Mammary epithelial cell (primary cell): Measurements from ENCODE around the gene SPINK5.

ENCODE experiments used
- CTCF ChIP-seq, 2 donors: IDR thresholded peaks in 1 of 2; conservative IDR thresholded peaks in 1 of 2; 2 replicates each; pipeline ENCODE4 v1.5.1; 2011 to 2012; ENCODE audit warnings: inconsistent platforms in 2 of 2, low read length in 2 of 2, mild to moderate bottlenecking in 2 of 2, control low read depth in 1 of 2, low read depth in 1 of 2; ENCODE audit not compliant: insufficient read depth in 1 of 2; ENCODE audit errors: extremely low read depth in 1 of 2
- EZH2 ChIP-seq: IDR thresholded peaks from 2 replicates; pipeline ENCODE4 v1.6.1; 2012; ENCODE audit warnings: low read length, inconsistent platforms, borderline replicate concordance

- TF ChIP-seq CTCF (conservative IDR thresholded peaks at IDR 0.05 in 1 of 2, IDR thresholded peaks at IDR 0.05 in 1 of 2; ENCODE audit: extremely low read depth in 1 of 2, insufficient read depth in 1 of 2, low read depth in 1 of 2, low read length in 2 of 2) (no peak), EZH2 (no peak)
Observed at GRCh38 chr5:148072207-148072606, 8.4 kb downstream of the SPINK5 start.
